Fibroblast of lung (primary cell): Measurements from ENCODE around the gene TGDS. TPM values are rescaled to one million over a fixed set of nuclear protein-coding genes. Genes with fewer than 3 reads are reported as not detected.

Experiments used
- DNase-seq, 2 donors: peaks; one replicate each; pipeline versions ENCODE4 v3.0.0 to v3.0.0-alpha.2; 2010; ENCODE audit warnings: low read depth in 2 of 2
- H2AFZ ChIP-seq: 2 replicates; pipeline ENCODE4 v1.5.1; 2012; ENCODE audit warnings: low read length, control low read depth, inconsistent platforms
- H3K27ac ChIP-seq: 2 replicates; pipeline ENCODE4 v1.5.1; 2011; ENCODE audit warnings: low read length, control low read depth; ENCODE audit not compliant: insufficient read depth
- H3K27me3 ChIP-seq: 2 replicates; pipeline ENCODE4 v1.5.1; 2011; ENCODE audit warnings: mild to moderate bottlenecking, low read length; ENCODE audit not compliant: control insufficient read depth, insufficient read depth
- H3K36me3 ChIP-seq: 2 replicates; pipeline ENCODE4 v1.5.1; 2011; ENCODE audit warnings: low read length; ENCODE audit not compliant: control insufficient read depth, insufficient read depth
- H3K4me1 ChIP-seq: 2 replicates; pipeline ENCODE4 v1.5.1; 2011; ENCODE audit warnings: low read length; ENCODE audit not compliant: control insufficient read depth, insufficient read depth; ENCODE audit errors: extremely low read depth
- H3K4me2 ChIP-seq: 2 replicates; pipeline ENCODE4 v1.5.1; 2011; ENCODE audit warnings: low read length, control low read depth; ENCODE audit not compliant: insufficient read depth; ENCODE audit errors: extremely low read depth
- H3K4me3 ChIP-seq, 4 experiments: fragments of 200-600 bp in 1 of 4; sonication (generic) in 1 of 4; replicated peaks in 1 of 4; 2 replicates each; pipeline ENCODE4 v1.5.1; 2011 to 2016; ENCODE audit warnings: low read length in 4 of 4, low read depth in 3 of 4, mild to moderate bottlenecking in 3 of 4, control low read depth in 2 of 4, inconsistent platforms in 1 of 4, mixed read lengths in 1 of 4; ENCODE audit not compliant: insufficient read depth in 1 of 4; ENCODE audit errors: control extremely low read depth in 1 of 4
- H3K79me2 ChIP-seq: 2 replicates; pipeline ENCODE4 v1.5.1; 2012; ENCODE audit warnings: mild to moderate bottlenecking, low read length, inconsistent platforms; ENCODE audit not compliant: control insufficient read depth, insufficient read depth
- H3K9ac ChIP-seq: 2 replicates; pipeline ENCODE4 v1.5.1; 2011; ENCODE audit warnings: mild to moderate bottlenecking, low read length, control low read depth; ENCODE audit not compliant: insufficient read depth
- H3K9me3 ChIP-seq: 2 replicates; pipeline ENCODE4 v1.5.1; 2012; ENCODE audit warnings: low read depth, low read length; ENCODE audit not compliant: control insufficient read depth, insufficient read depth
- H4K20me1 ChIP-seq: 2 replicates; pipeline ENCODE4 v1.5.1; 2011; ENCODE audit warnings: low read length; ENCODE audit not compliant: control insufficient read depth, insufficient read depth; ENCODE audit errors: extremely low read depth
- EZH2 ChIP-seq: IDR thresholded peaks from 2 replicates; pipeline ENCODE4 v1.5.1; 2012; ENCODE audit warnings: low read length, control low read depth, mild to moderate bottlenecking; ENCODE audit errors: missing control alignments
- polyA plus RNA-seq, 2 donors: library from polyadenylated mRNA; depleted of rRNA in 1 of 2; stranded (reverse) in 1 of 2; unstranded in 1 of 2; fragments of >200 nt; gene quantifications; 2 replicates each; pipeline ENCODE4 v1.2.1, GENCODE V29; 2011 to 2012; ENCODE audit warnings: missing spikeins in 1 of 2
- total RNA-seq: library from RNA; depleted of rRNA; stranded (reverse); fragments of >200 nt; gene quantifications from 2 replicates; pipeline ENCODE4 v1.2.1, GENCODE V29; 2014
- TF ChIP-seq, protein P1 (sequence below), 2 donors: IDR thresholded peaks in 1 of 2; conservative IDR thresholded peaks in 1 of 2; 1 replicate in 1 of 2; 2 replicates in 1 of 2; pipeline ENCODE4 v1.5.1; 2011 to 2012; ENCODE audit warnings: low read length in 2 of 2, control low read depth in 1 of 2, inconsistent platforms in 1 of 2, low read depth in 1 of 2, mild to moderate bottlenecking in 1 of 2

Gene TGDS
- total and polyA plus RNA-seq, 2 donors (not counting 1 experiment from before 2014, with no cell fraction given): 13.4 to 15.2 TPM

DNA sequence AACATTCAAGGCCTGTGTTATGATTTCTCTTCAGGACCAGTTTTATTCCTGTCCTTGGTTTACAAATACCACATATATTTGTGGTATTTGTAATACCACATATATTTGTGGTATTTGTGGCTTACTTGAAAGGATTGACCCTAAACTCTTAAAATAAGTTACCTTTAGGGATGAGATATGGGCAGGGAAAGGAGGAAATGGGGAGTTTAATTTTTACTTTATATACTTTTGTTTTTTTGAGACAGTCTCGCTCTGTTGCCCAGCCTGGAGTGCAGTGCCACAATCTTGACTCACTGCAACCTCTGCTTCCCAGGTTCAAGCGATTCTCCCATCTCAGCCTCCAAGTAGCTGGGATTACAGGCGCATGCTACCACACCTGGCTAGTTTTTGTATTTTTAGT lies 2.3 kb upstream of the TGDS start:
- Histone ChIP-seq H3K27ac (no peak overlapping the region), H3K4me1 (peaks cover 7% of the 10 kb centered on the region), H3K4me2 (no peak overlapping the region), H3K36me3 (no peaks in the 10 kb centered on the region), H2AFZ (no peak overlapping the region), H4K20me1 (no peaks in the 10 kb centered on the region), H3K9ac (no peak overlapping the region), H3K79me2 (peaks cover 28% of the 10 kb centered on the region), H3K27me3 (no peaks in the 10 kb centered on the region), H3K4me3 (no peak overlapping the region), H3K9me3 (no peaks in the 10 kb centered on the region)
- TF ChIP-seq EZH2: no peak
- TF ChIP-seq, protein P1, sequence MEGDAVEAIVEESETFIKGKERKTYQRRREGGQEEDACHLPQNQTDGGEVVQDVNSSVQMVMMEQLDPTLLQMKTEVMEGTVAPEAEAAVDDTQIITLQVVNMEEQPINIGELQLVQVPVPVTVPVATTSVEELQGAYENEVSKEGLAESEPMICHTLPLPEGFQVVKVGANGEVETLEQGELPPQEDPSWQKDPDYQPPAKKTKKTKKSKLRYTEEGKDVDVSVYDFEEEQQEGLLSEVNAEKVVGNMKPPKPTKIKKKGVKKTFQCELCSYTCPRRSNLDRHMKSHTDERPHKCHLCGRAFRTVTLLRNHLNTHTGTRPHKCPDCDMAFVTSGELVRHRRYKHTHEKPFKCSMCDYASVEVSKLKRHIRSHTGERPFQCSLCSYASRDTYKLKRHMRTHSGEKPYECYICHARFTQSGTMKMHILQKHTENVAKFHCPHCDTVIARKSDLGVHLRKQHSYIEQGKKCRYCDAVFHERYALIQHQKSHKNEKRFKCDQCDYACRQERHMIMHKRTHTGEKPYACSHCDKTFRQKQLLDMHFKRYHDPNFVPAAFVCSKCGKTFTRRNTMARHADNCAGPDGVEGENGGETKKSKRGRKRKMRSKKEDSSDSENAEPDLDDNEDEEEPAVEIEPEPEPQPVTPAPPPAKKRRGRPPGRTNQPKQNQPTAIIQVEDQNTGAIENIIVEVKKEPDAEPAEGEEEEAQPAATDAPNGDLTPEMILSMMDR (conservative IDR thresholded peaks at IDR 0.05 in 1 of 2, IDR thresholded peaks at IDR 0.05 in 1 of 2; ENCODE audit: low read depth in 1 of 2, low read length in 2 of 2): no peak
- DNase-seq: peak in 1 of 2 donors; percentile 28

DNA sequence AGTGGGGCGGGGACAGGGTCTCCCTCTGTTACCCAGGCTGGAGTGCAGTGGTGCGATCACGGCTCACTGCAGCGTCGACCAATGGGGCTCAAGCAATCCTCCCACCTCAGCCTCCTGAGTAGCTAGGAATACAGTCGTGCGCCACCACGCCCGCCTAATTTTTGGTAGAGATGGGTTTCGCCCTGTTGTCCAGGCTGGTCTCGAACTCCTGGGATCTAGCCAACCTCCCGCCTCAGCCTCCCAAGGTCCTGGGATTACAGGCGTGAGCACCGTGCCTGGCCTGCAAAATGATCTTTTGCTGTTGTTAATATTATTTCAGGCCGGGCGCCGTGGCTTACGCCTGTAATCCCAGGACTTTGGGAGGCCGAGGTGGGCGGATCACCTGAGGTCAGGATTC lies 621 bp upstream of the TGDS start:
- Histone ChIP-seq H3K79me2 (peaks cover 15% of the 10 kb centered on the region), H2AFZ (peak overlapping the region; percentile 95), H4K20me1 (no peaks in the 10 kb centered on the region), H3K9ac (no peak overlapping the region), H3K4me2 (peak overlapping the region; percentile 96), H3K27ac (no peak overlapping the region), H3K4me3 (peak overlapping the region; percentile 78 to 99 (median 82)), H3K36me3 (no peaks in the 10 kb centered on the region), H3K27me3 (no peaks in the 10 kb centered on the region), H3K9me3 (no peaks in the 10 kb centered on the region), H3K4me1 (peaks cover 7% of the 10 kb centered on the region)
- TF ChIP-seq EZH2: no peak
- TF ChIP-seq, protein P1 (conservative IDR thresholded peaks at IDR 0.05 in 1 of 2, IDR thresholded peaks at IDR 0.05 in 1 of 2; ENCODE audit: low read depth in 1 of 2, low read length in 2 of 2): no peak
- no peak for DNase-seq

DNA sequence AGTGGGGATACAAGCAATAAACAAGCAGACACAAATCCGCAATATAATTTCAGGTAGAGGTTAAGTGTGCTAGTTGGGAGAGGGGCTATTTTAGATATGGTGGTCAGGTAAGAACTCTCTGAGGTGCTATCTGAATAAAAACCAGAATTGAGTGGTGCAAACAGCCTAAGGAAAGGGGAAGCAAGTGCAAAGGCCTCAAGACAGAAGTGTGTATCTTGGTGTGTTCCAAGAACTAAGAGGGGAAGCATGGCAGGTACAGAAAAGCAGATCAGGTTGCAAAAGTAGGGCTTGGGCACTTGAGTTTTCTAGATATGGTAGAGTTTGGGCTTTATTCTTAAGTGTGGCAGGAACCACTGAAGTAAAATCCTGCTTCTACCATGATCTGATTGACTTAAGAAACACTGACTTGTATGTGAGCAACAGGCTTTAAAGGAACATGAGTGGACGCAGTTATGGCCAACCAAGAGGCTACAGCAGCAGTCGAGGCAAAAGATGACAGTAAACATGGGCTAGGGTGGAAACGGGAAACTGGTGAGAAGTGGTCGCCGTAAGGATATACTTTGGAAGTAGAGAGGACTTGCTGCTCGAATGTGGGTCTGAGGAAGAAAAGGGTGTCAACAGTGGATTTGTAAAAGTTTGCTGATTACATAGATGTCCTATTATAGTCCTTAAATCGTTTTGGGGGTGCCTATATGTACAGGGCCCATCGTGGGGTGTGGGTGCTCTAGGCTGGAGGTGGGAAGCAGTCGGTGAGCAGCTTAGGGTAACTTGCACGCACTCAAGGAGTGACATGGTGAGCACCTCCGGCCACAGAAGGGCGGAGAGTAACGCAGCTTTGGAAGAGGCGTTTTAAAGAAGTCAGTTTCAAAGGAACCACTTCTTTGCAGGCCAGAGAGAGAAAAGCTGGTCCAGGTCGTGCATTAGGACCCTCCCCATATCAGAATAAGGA lies 677 bp downstream of the TGDS start:
- peak; percentile 23 to 29 for DNase-seq
- no peaks in the 10 kb centered on the region for H3K36me3 ChIP-seq
- H3K4me3 ChIP-seq: peak overlapping the region; percentile 78 to 99 (median 82)
- H3K27me3 ChIP-seq: no peaks in the 10 kb centered on the region
- peaks cover 15% of the 10 kb centered on the region for H3K79me2 ChIP-seq
- peaks cover 7% of the 10 kb centered on the region for H3K4me1 ChIP-seq
- H4K20me1 ChIP-seq: no peaks in the 10 kb centered on the region
- peak overlapping the region; percentile 62 for H3K27ac ChIP-seq
- H2AFZ ChIP-seq: peak overlapping the region; percentile 95
- H3K4me2 ChIP-seq: peak overlapping the region; percentile 85
- no peaks in the 10 kb centered on the region for H3K9me3 ChIP-seq
- peak overlapping the region; percentile 74 for H3K9ac ChIP-seq
- TF ChIP-seq, protein P1 (conservative IDR thresholded peaks at IDR 0.05 in 1 of 2, IDR thresholded peaks at IDR 0.05 in 1 of 2; ENCODE audit: low read depth in 1 of 2, low read length in 2 of 2): no peak
- TF ChIP-seq EZH2: no peak
